Measurements from ENCODE around the gene NCAPG2.

DNA sequence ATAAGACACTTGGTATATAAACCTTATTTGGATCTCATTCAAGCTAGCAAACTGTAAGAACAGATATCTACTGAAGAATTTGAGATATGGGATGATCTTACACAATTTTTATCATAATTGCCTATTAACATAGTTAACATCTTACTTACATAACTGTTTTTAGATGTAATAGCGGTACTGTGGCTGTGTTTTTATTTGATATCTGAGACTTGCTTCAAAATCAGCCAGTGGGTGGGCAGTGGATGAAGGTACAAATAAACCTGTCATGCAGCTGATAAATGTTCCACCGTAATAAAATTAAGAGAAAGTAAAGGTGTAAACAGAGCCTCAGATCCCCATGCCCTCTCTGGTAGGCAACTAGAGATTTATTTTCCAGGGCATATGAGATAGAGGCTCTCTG is 88.6 kb downstream of the NCAPG2 start:
- TF ChIP-seq, protein P1, sequence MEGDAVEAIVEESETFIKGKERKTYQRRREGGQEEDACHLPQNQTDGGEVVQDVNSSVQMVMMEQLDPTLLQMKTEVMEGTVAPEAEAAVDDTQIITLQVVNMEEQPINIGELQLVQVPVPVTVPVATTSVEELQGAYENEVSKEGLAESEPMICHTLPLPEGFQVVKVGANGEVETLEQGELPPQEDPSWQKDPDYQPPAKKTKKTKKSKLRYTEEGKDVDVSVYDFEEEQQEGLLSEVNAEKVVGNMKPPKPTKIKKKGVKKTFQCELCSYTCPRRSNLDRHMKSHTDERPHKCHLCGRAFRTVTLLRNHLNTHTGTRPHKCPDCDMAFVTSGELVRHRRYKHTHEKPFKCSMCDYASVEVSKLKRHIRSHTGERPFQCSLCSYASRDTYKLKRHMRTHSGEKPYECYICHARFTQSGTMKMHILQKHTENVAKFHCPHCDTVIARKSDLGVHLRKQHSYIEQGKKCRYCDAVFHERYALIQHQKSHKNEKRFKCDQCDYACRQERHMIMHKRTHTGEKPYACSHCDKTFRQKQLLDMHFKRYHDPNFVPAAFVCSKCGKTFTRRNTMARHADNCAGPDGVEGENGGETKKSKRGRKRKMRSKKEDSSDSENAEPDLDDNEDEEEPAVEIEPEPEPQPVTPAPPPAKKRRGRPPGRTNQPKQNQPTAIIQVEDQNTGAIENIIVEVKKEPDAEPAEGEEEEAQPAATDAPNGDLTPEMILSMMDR (optimal IDR thresholded peaks at IDR 0.05 in 1 of 3, IDR thresholded peaks at IDR 0.05 in 1 of 3, conservative IDR thresholded peaks at IDR 0.05 in 1 of 3; ENCODE audit: extremely low read depth in 1 of 3, insufficient read depth in 2 of 3, low read length in 3 of 3) = no peak
- TF ChIP-seq EZH2 (IDR thresholded peaks at IDR 0.05; ENCODE audit: low read length) = no peak

Measured in keratinocyte (primary cell).